ENCODE data around the gene ARHGAP42. TPM values are rescaled to one million over a fixed set of nuclear protein-coding genes. Genes with fewer than 3 reads are reported as not detected.

ARHGAP42 gene
- total RNA-seq, 1 experiment from 2014 or later, result 8.0 TPM

DNA sequence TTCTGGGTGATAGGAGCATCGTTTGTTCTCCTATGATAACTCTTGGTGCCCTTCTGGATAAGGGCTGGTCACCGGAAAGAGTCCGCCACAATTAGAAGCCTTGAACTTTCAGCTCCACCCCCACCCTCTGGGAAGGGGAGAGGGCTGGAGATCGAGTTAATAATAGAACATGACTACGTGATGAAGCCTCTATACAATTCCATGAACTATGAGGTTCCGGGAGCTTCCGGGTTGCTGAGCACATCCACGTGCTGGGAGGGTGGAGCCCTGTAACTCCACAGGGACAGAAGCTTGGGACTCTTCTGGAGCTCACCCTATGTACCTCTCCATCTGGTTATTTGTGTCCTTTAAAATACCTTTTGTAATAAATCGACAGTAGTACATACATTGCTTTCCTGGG, 40.3 kb downstream of the ARHGAP42 start:
- ChIA-PET POLR2A (ENCODE audit: low non-redundant PET) (no interaction called here), CTCF (no interaction called here)
- TF ChIP-seq, protein P1, sequence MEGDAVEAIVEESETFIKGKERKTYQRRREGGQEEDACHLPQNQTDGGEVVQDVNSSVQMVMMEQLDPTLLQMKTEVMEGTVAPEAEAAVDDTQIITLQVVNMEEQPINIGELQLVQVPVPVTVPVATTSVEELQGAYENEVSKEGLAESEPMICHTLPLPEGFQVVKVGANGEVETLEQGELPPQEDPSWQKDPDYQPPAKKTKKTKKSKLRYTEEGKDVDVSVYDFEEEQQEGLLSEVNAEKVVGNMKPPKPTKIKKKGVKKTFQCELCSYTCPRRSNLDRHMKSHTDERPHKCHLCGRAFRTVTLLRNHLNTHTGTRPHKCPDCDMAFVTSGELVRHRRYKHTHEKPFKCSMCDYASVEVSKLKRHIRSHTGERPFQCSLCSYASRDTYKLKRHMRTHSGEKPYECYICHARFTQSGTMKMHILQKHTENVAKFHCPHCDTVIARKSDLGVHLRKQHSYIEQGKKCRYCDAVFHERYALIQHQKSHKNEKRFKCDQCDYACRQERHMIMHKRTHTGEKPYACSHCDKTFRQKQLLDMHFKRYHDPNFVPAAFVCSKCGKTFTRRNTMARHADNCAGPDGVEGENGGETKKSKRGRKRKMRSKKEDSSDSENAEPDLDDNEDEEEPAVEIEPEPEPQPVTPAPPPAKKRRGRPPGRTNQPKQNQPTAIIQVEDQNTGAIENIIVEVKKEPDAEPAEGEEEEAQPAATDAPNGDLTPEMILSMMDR (conservative IDR thresholded peaks at IDR 0.05; ENCODE audit: low read depth, low read length), result no peak
- no peak for TF ChIP-seq EZH2 (IDR thresholded peaks at IDR 0.05; ENCODE audit: borderline replicate concordance, low read depth, low read length, poor library complexity, severe bottlenecking)
- Histone ChIP-seq H3K4me3 (ENCODE audit: low read depth, low read length, poor library complexity, severe bottlenecking) (no peak overlapping the region), H3K4me1 (ENCODE audit: insufficient read depth, low read length, poor library complexity, severe bottlenecking) (peaks cover 11% of the 10 kb centered on the region), H3K27me3 (replicated peaks; ENCODE audit: insufficient read depth, low read depth, low read length, poor library complexity) (no peaks in the 10 kb centered on the region), H3K36me3 (ENCODE audit: insufficient read depth, low read length, poor library complexity, severe bottlenecking) (no peaks in the 10 kb centered on the region), H3K27ac (ENCODE audit: low read depth, low read length, poor library complexity, severe bottlenecking) (no peak overlapping the region), H3K9me3 (ENCODE audit: low read depth, low read length, poor library complexity, severe bottlenecking) (no peaks in the 10 kb centered on the region)
- DNase-seq (ENCODE audit: low spot score), result no peak
- BruUV-seq (replicated peaks), result no TSS peak
- intact Hi-C loops (cut with micrococcal nuclease; ENCODE audit: unreplicated experiment), result no loop called here

DNA sequence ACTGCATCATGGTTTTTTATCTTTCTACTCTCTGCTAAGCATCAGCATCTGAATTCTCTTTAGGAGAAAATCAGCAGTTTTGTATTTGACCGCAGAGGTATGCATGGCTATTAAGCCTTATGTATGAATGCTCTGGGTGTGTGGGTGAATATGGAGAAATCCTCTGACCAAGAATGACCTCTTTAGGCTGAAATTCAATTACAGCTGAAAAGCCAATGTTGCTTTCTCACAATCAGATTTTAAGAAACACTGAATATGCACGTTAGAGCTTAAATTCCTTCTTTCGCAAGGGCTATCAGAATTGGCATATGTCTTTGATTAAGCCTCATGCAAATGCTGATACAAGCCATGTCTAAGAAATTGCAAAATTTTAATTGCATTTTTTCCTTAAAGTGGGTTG, 43.2 kb downstream of the ARHGAP42 start:
- POLR2A ChIA-PET (ENCODE audit: low non-redundant PET), result no interaction called here

DNA sequence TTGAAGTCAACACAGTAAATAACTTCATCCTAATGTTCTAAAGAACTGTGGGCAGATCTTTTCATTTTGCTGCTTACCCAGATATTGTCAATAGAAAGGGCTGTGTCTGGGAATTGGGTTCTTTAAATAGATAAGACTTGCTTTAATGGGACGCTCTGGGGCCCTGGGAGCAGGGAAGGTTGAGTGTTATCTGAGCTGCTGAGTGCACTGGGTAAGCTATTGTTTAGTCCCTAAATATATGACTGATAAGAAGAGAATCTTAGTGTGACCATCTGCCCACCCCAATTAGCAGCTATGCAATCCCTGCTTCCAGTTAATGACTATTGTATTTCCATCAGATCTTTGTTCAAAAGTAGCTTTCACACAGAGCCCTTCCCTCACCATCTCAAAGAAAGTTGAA, 44.4 kb downstream of the ARHGAP42 start:
- H3K36me3 ChIP-seq (ENCODE audit: insufficient read depth, low read length, poor library complexity, severe bottlenecking), result no peaks in the 10 kb centered on the region
- H3K4me3 ChIP-seq (ENCODE audit: low read depth, low read length, poor library complexity, severe bottlenecking), result no peak overlapping the region
- CTCF ChIA-PET, result no interaction called here
- TF ChIP-seq, protein P1 (conservative IDR thresholded peaks at IDR 0.05; ENCODE audit: low read depth, low read length), result no peak
- no peak for TF ChIP-seq EZH2 (IDR thresholded peaks at IDR 0.05; ENCODE audit: borderline replicate concordance, low read depth, low read length, poor library complexity, severe bottlenecking)
- peaks cover 11% of the 10 kb centered on the region for H3K4me1 ChIP-seq (ENCODE audit: insufficient read depth, low read length, poor library complexity, severe bottlenecking)
- H3K9me3 ChIP-seq (ENCODE audit: low read depth, low read length, poor library complexity, severe bottlenecking), result no peaks in the 10 kb centered on the region
- H3K27ac ChIP-seq (ENCODE audit: low read depth, low read length, poor library complexity, severe bottlenecking), result no peak overlapping the region
- no peaks in the 10 kb centered on the region for H3K27me3 ChIP-seq (replicated peaks; ENCODE audit: insufficient read depth, low read depth, low read length, poor library complexity)
- intact Hi-C loops (cut with micrococcal nuclease; ENCODE audit: unreplicated experiment), result no loop called here
- BruUV-seq (replicated peaks), result no TSS peak
- POLR2A ChIA-PET (ENCODE audit: low non-redundant PET), result no interaction called here
- no peak for DNase-seq (ENCODE audit: low spot score)

More for the DNA sequence above, 43.2 kb downstream of the ARHGAP42 start:
- intact Hi-C loops (cut with micrococcal nuclease; ENCODE audit: unreplicated experiment), result no loop called here
- Histone ChIP-seq H3K36me3 (ENCODE audit: insufficient read depth, low read length, poor library complexity, severe bottlenecking) (no peaks in the 10 kb centered on the region), H3K4me1 (ENCODE audit: insufficient read depth, low read length, poor library complexity, severe bottlenecking) (peaks cover 11% of the 10 kb centered on the region), H3K27ac (ENCODE audit: low read depth, low read length, poor library complexity, severe bottlenecking) (no peak overlapping the region), H3K27me3 (replicated peaks; ENCODE audit: insufficient read depth, low read depth, low read length, poor library complexity) (no peaks in the 10 kb centered on the region), H3K4me3 (ENCODE audit: low read depth, low read length, poor library complexity, severe bottlenecking) (no peak overlapping the region), H3K9me3 (ENCODE audit: low read depth, low read length, poor library complexity, severe bottlenecking) (no peaks in the 10 kb centered on the region)
- no TSS peak for BruUV-seq (replicated peaks)
- CTCF ChIA-PET, result no interaction called here
- TF ChIP-seq, protein P1 (conservative IDR thresholded peaks at IDR 0.05; ENCODE audit: low read depth, low read length), result no peak
- no peak for TF ChIP-seq EZH2 (IDR thresholded peaks at IDR 0.05; ENCODE audit: borderline replicate concordance, low read depth, low read length, poor library complexity, severe bottlenecking)
- DNase-seq (ENCODE audit: low spot score), result peak; percentile 40

Data from A673 (cell line).